Activated CD4-positive, alpha-beta T cell treated with anti-CD3 and anti-CD28 coated beads, Interleukin-2, Interleukin-6, amounts not matched to agents 100 ng/mL and 50 ng/mL, durations not matched to agents 16 hours and 8 hours (primary cell): ENCODE measurements around the gene PLD4.

Source experiments
- DNase-seq: peaks from one replicate; pipeline ENCODE4 v3.0.0-alpha.2; 2020

The PLD4 gene

DNA sequence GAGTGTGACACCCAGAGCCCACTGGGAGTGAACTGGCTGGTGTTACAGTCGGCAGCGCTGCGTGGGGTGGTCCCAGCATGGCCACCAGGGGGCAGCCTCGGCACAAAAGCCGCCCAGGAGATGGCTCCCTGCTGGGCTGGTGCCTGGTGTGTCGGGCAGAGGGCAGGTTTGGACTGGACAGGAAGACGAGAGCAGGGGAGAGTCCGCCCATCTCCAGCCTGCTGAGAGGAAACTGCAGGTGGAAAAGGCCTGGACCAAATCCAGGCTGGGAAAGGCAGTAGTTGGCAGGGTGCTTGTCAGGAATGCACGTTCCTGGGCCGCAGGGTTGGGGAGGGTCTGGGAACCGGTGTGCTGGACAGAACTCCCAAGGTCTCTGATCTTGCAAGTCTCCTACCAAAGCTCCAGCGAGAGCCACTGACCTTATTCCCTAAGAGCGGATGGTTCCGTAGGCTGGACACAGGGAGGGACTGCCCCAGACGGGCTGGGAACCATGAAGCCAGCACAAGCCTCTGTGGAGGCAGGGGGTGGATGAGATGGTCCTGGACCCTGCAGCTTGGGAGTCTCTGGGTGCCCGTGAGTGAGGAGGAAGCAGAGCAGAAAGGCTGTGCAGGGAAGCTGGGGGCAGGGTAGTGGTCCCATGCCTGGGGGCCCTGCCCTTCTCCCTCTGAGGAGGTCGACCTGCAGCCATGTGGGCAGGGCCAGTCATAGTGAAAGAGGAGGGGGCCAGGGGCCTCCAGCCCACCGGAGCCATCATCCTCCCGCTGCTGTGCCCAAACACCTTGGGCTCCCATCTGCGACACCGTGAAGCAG lies 51.7 kb downstream of the PLD4 start:
- DNase-seq = peak; percentile 90

DNA sequence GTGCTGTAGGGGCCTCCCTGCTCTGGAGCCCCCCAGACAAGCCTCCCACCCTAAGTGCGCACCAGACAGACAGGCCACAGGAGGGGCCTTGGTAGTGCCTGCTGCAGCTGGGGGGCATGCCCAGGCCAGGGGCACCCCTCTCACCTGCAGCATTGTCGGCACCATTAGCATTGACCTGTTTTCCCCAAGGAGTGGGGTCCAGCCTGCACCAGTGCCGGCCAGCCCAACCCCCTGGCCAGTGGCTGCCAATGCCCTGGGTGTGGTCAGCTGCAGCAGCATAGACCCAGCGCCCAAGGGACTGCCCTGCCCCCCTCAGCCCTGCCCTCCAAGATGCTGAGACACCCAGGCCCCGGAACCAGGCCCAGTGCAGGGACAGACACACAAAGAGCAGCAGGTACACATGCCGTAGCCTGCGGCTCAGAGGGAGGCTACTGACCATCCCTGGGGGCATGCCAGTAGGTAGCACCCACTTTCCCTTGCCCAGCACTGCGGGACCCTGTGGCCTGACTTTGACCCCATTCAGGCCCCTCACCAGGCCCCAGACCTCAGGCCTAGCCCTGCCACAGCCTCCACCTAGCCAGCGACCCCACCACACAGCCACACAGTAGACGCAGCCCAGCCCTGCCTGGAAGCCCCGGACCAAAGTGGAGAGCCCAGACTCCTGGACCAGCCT lies 52.5 kb downstream of the PLD4 start:
- DNase-seq = no peak

GRCh38 chr14:104977681-104978653 lies 53.3 kb downstream of the PLD4 start, which contains the start of gene AHNAK2:
TSS of gene AHNAK2 (minus strand) at chr14:104978374. CDS start at chr14:104978237, 137 bp downstream.
- peak; percentile 64 for DNase-seq

DNA sequence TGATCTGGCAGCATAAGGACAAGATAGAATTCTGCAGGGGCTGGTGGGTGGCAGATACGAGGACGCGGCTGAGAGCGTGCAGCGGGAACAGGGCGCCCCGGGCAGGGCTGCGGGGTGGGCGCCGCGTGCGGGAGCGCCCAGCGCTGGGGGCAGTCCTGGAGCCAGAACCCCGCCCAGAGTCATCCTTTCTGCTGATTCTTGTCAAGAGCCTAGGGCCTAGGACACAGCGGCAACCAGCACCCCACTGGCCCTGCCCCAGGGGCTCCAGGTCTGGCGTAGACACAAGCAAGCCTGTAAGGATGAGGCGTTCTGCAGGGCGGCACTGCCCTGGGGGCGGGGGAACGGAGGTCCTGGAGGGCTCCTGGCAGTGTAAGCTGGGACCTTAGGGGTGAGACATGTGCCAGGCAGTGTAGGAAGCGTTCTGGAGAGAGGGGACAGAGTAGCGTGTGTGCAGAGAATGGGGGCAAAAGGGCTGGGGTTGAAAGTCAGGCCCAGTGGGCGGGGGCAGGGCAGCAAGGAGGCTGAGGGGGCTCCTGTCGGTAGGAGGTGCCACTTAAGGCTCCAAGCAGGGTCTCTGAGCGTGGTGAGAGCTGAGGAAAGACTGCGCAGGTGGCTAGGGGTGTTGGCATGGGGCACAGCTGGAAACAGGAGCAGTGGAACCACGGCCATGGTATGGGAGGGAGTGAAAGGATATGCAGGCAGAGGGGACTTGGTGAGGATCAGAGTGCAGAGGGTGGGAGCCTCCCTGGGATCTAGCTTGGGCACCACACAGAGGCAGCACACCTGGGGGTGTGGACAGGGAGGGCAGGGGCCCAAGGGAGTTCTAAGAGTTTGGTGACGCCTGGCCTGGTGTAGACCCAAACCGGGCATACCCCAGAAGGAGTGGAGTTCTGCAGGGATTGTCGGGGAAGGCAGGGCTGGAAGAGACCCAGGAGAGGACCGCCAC lies 54.3 kb downstream of the PLD4 start:
- no peak for DNase-seq

GRCh38 chr14:104979758-104980610 lies 55.3 kb downstream of the PLD4 start:
- no peak for DNase-seq

GRCh38 chr14:104980611-104981531 lies 56.2 kb downstream of the PLD4 start:
- no peak for DNase-seq

- no peak for DNase-seq
These were observed 57.2 kb downstream of the PLD4 start for GRCh38 chr14:104981699-104982541.

GRCh38 chr14:104982548-104983230 lies 58.0 kb downstream of the PLD4 start:
- DNase-seq = no peak
